Measurements from ENCODE around the gene PDILT. TPM values are rescaled to one million over a fixed set of nuclear protein-coding genes. Genes with fewer than 3 reads are reported as not detected.

PDILT gene
- total RNA-seq, 1 experiment from 2014 or later = not detected

DNA sequence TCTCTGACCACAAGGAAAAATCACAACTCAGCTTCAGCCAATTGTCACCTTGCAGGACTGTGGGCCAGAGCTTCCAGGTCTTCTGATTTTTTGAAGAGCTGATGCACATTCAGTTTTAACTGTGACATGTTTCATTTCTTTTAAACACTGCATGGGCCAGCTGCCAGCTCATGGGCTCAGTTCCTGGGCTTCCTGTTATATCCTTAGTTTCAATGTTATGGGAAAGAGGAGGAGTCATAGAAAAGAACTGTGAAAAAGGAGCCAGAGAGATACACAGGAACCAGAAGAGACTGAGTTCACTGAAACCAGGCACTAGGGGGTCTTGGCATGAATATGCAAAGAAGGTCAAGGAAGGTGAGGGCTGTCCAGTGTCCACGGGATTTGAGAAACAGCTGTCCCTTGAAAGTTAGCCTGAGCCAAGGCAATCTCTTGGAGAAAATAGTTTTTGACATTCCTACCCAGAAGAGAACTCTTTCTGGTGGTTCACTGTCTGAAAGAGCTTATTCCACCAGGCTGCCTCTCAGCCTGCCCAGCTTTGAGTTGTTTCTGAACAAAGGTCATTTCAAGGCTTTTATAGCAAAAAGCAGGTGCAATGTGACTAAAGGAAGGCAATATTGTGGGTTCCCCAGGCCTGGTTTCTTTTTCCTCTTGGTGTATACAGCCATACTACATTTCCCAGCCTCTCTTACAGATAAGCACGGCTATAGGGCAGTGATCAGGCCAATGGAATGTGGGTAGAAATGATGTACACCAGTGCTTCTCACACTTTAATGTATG lies 10.5 kb downstream of the PDILT start:
- H3K36me3 ChIP-seq (ENCODE audit: control insufficient read depth, insufficient read depth, low read length) = no peaks in the 10 kb centered on the region
- Mint-ChIP-seq H3K36me3 (ENCODE audit: insufficient read depth, unreplicated experiment) (no peaks in the 10 kb centered on the region), H3K4me3 (ENCODE audit: unreplicated experiment) (no peak overlapping the region), H3K4me1 (ENCODE audit: low read depth, unreplicated experiment) (no peaks in the 10 kb centered on the region), H3K27me3 (ENCODE audit: insufficient read depth, unreplicated experiment) (no peaks in the 10 kb centered on the region), H3K9me3 (ENCODE audit: unreplicated experiment) (no peaks in the 10 kb centered on the region), H3K27ac (ENCODE audit: unreplicated experiment) (no peak overlapping the region)
- BruUV-seq (replicated peaks) = no TSS peak
- intact Hi-C loops (cut with micrococcal nuclease; ENCODE audit: unreplicated experiment) = no loop called here
- TF ChIP-seq CTCF (IDR thresholded peaks at IDR 0.05; ENCODE audit: insufficient read depth in 1 of 2, low read depth in 1 of 2, low read length in 1 of 2, severe bottlenecking in 1 of 2, unreplicated experiment in 1 of 2) = no peak
- ChIA-PET CTCF (no interaction called here), POLR2A (no interaction called here)
- no peaks in the 10 kb centered on the region for H3K4me1 ChIP-seq
- H3K9me3 ChIP-seq = no peaks in the 10 kb centered on the region
- DNase-seq = no peak
- no peaks in the 10 kb centered on the region for H3K27me3 ChIP-seq (replicated peaks; ENCODE audit: control insufficient read depth, insufficient read depth, low read length)
- no peak overlapping the region for H3K4me3 ChIP-seq (ENCODE audit: low read depth, low read length)

DNA sequence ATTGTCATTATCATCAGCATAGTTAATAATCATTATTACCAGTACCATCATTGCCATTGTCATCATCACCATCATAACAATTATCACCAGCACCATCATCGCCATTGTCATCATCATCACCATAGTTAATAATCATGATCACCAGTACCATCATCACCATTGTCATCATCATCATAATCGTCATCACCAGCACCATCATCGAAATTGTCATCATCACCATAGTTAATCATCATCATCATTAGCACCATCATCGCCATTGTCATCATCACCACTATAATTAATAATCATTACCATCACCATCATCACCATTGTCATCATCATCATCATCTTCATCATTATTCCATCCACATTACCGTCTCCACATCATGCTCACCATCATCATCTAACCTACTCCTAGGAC lies 13.5 kb downstream of the PDILT start:
- no peaks in the 10 kb centered on the region for H3K4me1 Mint-ChIP-seq (ENCODE audit: low read depth, unreplicated experiment)
- peaks cover 3% of the 10 kb centered on the region for H3K27me3 Mint-ChIP-seq (ENCODE audit: insufficient read depth, unreplicated experiment)
- H3K9me3 Mint-ChIP-seq (ENCODE audit: unreplicated experiment) = no peaks in the 10 kb centered on the region
- H3K36me3 Mint-ChIP-seq (ENCODE audit: insufficient read depth, unreplicated experiment) = no peaks in the 10 kb centered on the region
- no peak for DNase-seq
- POLR2A ChIA-PET = no interaction called here
- Histone ChIP-seq H3K4me1 (no peaks in the 10 kb centered on the region), H3K4me3 (ENCODE audit: low read depth, low read length) (no peak overlapping the region), H3K27me3 (replicated peaks; ENCODE audit: control insufficient read depth, insufficient read depth, low read length) (no peaks in the 10 kb centered on the region), H3K9me3 (no peaks in the 10 kb centered on the region), H3K36me3 (ENCODE audit: control insufficient read depth, insufficient read depth, low read length) (no peaks in the 10 kb centered on the region)
- no peak for TF ChIP-seq CTCF (IDR thresholded peaks at IDR 0.05; ENCODE audit: insufficient read depth in 1 of 2, low read depth in 1 of 2, low read length in 1 of 2, severe bottlenecking in 1 of 2, unreplicated experiment in 1 of 2)
- no TSS peak for BruUV-seq (replicated peaks)
- no peak overlapping the region for H3K27ac Mint-ChIP-seq (ENCODE audit: unreplicated experiment)
- intact Hi-C loops (cut with micrococcal nuclease; ENCODE audit: unreplicated experiment) = no loop called here
- CTCF ChIA-PET = no interaction called here
- no peak overlapping the region for H3K4me3 Mint-ChIP-seq (ENCODE audit: unreplicated experiment)

GRCh38 chr16:20388854-20389253 lies 15.7 kb downstream of the PDILT start:
- Mint-ChIP-seq H3K36me3 (ENCODE audit: insufficient read depth, unreplicated experiment) (no peaks in the 10 kb centered on the region), H3K27ac (ENCODE audit: unreplicated experiment) (no peak overlapping the region), H3K27me3 (ENCODE audit: insufficient read depth, unreplicated experiment) (peaks cover 3% of the 10 kb centered on the region), H3K9me3 (ENCODE audit: unreplicated experiment) (no peaks in the 10 kb centered on the region), H3K4me1 (ENCODE audit: low read depth, unreplicated experiment) (no peaks in the 10 kb centered on the region), H3K4me3 (ENCODE audit: unreplicated experiment) (no peak overlapping the region)
- POLR2A ChIA-PET = no interaction called here
- Histone ChIP-seq H3K4me1 (no peaks in the 10 kb centered on the region), H3K4me3 (ENCODE audit: low read depth, low read length) (no peak overlapping the region), H3K9me3 (no peaks in the 10 kb centered on the region), H3K27me3 (replicated peaks; ENCODE audit: control insufficient read depth, insufficient read depth, low read length) (no peaks in the 10 kb centered on the region), H3K36me3 (ENCODE audit: control insufficient read depth, insufficient read depth, low read length) (no peaks in the 10 kb centered on the region)
- intact Hi-C loops (cut with micrococcal nuclease; ENCODE audit: unreplicated experiment) = loop anchor here (10.0 kb wide), 2 partner anchors 306 to 784 kb away; partner anchors contain the start of gene ACSM1
- CTCF ChIA-PET = no interaction called here
- BruUV-seq (replicated peaks) = no TSS peak
- no peak for DNase-seq
- TF ChIP-seq CTCF (IDR thresholded peaks at IDR 0.05; ENCODE audit: insufficient read depth in 1 of 2, low read depth in 1 of 2, low read length in 1 of 2, severe bottlenecking in 1 of 2, unreplicated experiment in 1 of 2) = no peak
